Measurements from ENCODE around the gene MFAP4.
"Not testable (repeated sequence)": the region's sequence is repeated elsewhere in the genome, so short reads cannot be mapped to it uniquely, and the experiment has no call there.

The MFAP4 gene

GRCh38 chr17:19369846-19370492 lies 17.0 kb downstream of the MFAP4 start:
- no peak for DNase-seq

GRCh38 chr17:19369107-19369778 lies 17.7 kb downstream of the MFAP4 start:
- DNase-seq = no peak

GRCh38 chr17:19368229-19368628 lies 18.8 kb downstream of the MFAP4 start:
- no peak for DNase-seq

- DNase-seq = no peak
These were observed 20.4 kb downstream of the MFAP4 start for GRCh38 chr17:19366637-19366972.

- DNase-seq = no peak
These were observed 21.0 kb downstream of the MFAP4 start for GRCh38 chr17:19365833-19366636.

GRCh38 chr17:19365499-19365817 lies 21.5 kb downstream of the MFAP4 start:
- DNase-seq = no peak

- no peak for DNase-seq
These were observed 22.1 kb downstream of the MFAP4 start for GRCh38 chr17:19364699-19365498.

GRCh38 chr17:19363460-19364035 lies 23.4 kb downstream of the MFAP4 start:
- no peak for DNase-seq

GRCh38 chr17:19363114-19363438 lies 23.9 kb downstream of the MFAP4 start:
- DNase-seq = no peak

- peak; percentile 92 for DNase-seq
These were observed 24.5 kb downstream of the MFAP4 start, which contains the start of gene B9D1 for GRCh38 chr17:19362277-19363113. B9D1 (minus strand) TSS chr17:19362723; CDS start chr17:19362569, 154 bp downstream.

- DNase-seq = no peak
These were observed 25.1 kb downstream of the MFAP4 start for GRCh38 chr17:19361944-19362276.

- DNase-seq = no peak
These were observed 25.7 kb downstream of the MFAP4 start for GRCh38 chr17:19361326-19361725.

GRCh38 chr17:19360772-19361171 lies 26.2 kb downstream of the MFAP4 start:
- no peak for DNase-seq

GRCh38 chr17:19359856-19360255 lies 27.1 kb downstream of the MFAP4 start:
- no peak for DNase-seq

- DNase-seq = no peak
These were observed 27.8 kb downstream of the MFAP4 start for GRCh38 chr17:19359151-19359550.

GRCh38 chr17:19357761-19358160 lies 29.2 kb downstream of the MFAP4 start:
- DNase-seq = no peak

- no peak for DNase-seq
These were observed 29.6 kb downstream of the MFAP4 start for GRCh38 chr17:19357351-19357750.

GRCh38 chr17:19354748-19355147 lies 32.2 kb downstream of the MFAP4 start:
- DNase-seq = no peak

- not testable (repeated sequence) for DNase-seq
These were observed 33.6 kb downstream of the MFAP4 start for GRCh38 chr17:19353401-19353800.

- DNase-seq = no peak
These were observed 38.2 kb downstream of the MFAP4 start for GRCh38 chr17:19348806-19349205.

- DNase-seq = no peak
These were observed 38.8 kb downstream of the MFAP4 start for GRCh38 chr17:19348081-19348650.
